Mesothelial cell of epicardium (in vitro differentiated cells): ENCODE data around the gene SPTBN5. TPM values are rescaled to one million over a fixed set of nuclear protein-coding genes. Genes with fewer than 3 reads are reported as not detected.

Experiments used
- DNase-seq, 2 experiments: peaks; one replicate each; pipeline ENCODE4 v3.0.0; 2021; ENCODE audit warnings: low spot score in 2 of 2; ENCODE audit not compliant: unreplicated experiment in 2 of 2
- H3K27ac Mint-ChIP-seq: 2 replicates; pipeline ENCODE4 v1.8.0; 2021; ENCODE audit warnings: mixed read lengths
- H3K27me3 Mint-ChIP-seq: 2 replicates; pipeline ENCODE4 v1.8.0; 2021; ENCODE audit warnings: low read depth, mixed read lengths
- H3K36me3 Mint-ChIP-seq: 2 replicates; pipeline ENCODE4 v1.8.0; 2021; ENCODE audit warnings: mixed read lengths
- H3K4me1 Mint-ChIP-seq: 2 replicates; pipeline ENCODE4 v1.8.0; 2021; ENCODE audit warnings: mixed read lengths
- H3K4me3 Mint-ChIP-seq: 2 replicates; pipeline ENCODE4 v1.8.0; 2021; ENCODE audit warnings: mild to moderate bottlenecking, moderate library complexity, mixed read lengths
- H3K9me3 Mint-ChIP-seq: 2 replicates; pipeline ENCODE4 v1.8.0; 2021; ENCODE audit warnings: mixed read lengths
- total RNA-seq: library from RNA; stranded (reverse); gene quantifications from 3 replicates; pipeline ENCODE4 v1.2.1, GENCODE V29; 2021
- TF ChIP-seq, protein P1 (sequence below): fragments of 200-600 bp; sonication (generic); IDR thresholded peaks from one replicate; pipeline ENCODE4 v1.5.0; 2021; ENCODE audit warnings: antibody characterized with exemption; ENCODE audit not compliant: unreplicated experiment

Gene SPTBN5
- total RNA-seq, 1 donor from 2014 or later: 2.7 TPM

DNA sequence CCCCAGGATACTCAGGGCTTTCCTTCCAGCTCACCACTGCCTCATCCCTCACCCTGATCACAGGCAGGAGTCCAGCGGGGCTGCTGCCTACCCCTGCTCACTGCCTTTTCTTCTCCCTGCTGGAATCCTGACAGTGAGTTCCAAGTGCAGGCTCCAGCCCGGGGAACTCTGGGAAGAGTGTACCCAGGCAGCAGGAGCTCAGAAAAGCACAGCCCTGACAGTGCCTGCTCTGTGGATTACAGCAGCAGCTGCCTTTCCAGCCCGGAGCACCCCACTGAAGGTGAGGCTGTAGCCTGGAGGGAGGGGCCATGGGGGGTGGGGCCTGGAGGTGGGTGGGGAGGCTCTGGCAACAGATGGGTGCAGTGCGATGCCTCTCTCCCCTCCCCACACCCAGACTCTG, 72.0 kb downstream of the SPTBN5 start:
- Mint-ChIP-seq H3K9me3 (no peaks in the 10 kb centered on the region), H3K36me3 (peaks cover 28% of the 10 kb centered on the region), H3K27me3 (no peaks in the 10 kb centered on the region), H3K4me3 (no peak overlapping the region), H3K27ac (no peak overlapping the region), H3K4me1 (no peaks in the 10 kb centered on the region)
- TF ChIP-seq, protein P1, sequence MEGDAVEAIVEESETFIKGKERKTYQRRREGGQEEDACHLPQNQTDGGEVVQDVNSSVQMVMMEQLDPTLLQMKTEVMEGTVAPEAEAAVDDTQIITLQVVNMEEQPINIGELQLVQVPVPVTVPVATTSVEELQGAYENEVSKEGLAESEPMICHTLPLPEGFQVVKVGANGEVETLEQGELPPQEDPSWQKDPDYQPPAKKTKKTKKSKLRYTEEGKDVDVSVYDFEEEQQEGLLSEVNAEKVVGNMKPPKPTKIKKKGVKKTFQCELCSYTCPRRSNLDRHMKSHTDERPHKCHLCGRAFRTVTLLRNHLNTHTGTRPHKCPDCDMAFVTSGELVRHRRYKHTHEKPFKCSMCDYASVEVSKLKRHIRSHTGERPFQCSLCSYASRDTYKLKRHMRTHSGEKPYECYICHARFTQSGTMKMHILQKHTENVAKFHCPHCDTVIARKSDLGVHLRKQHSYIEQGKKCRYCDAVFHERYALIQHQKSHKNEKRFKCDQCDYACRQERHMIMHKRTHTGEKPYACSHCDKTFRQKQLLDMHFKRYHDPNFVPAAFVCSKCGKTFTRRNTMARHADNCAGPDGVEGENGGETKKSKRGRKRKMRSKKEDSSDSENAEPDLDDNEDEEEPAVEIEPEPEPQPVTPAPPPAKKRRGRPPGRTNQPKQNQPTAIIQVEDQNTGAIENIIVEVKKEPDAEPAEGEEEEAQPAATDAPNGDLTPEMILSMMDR: no peak
- DNase-seq: no peak

DNA sequence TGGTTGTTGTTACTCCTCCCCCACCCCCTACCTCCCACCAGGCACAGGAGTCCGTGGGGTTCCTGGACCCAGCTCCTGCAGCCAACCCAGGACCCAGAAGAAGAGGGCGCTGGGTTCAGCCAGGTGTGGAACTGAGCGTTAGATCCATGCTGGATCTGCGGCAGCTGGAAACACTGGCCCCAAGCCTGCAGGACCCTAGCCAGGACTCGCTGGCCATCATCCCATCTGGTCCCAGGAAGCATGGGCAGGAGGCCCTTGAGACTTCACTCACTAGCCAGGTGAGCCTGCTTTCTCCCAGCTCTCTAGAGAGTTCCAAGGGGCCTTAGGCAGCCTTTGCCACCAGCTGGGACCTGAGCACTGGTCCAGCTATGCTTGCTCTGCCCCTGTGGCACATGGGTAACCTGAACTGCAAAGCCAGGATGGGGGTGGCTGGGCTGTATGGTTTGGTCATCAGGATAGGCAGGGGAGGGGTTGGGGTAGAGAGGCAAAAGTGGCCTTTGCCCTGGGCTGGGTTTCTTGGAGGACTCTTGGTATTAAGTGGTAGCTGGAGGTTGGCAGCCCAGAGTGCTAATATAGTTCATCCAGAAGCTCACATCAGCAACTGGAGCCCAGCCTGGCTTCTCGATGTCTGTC, 72.9 kb downstream of the SPTBN5 start:
- H3K4me3 Mint-ChIP-seq: no peak overlapping the region
- H3K4me1 Mint-ChIP-seq: no peaks in the 10 kb centered on the region
- H3K27ac Mint-ChIP-seq: no peak overlapping the region
- no peaks in the 10 kb centered on the region for H3K27me3 Mint-ChIP-seq
- TF ChIP-seq, protein P1: no peak
- DNase-seq: no peak
- H3K9me3 Mint-ChIP-seq: no peaks in the 10 kb centered on the region
- peaks cover 32% of the 10 kb centered on the region for H3K36me3 Mint-ChIP-seq

DNA sequence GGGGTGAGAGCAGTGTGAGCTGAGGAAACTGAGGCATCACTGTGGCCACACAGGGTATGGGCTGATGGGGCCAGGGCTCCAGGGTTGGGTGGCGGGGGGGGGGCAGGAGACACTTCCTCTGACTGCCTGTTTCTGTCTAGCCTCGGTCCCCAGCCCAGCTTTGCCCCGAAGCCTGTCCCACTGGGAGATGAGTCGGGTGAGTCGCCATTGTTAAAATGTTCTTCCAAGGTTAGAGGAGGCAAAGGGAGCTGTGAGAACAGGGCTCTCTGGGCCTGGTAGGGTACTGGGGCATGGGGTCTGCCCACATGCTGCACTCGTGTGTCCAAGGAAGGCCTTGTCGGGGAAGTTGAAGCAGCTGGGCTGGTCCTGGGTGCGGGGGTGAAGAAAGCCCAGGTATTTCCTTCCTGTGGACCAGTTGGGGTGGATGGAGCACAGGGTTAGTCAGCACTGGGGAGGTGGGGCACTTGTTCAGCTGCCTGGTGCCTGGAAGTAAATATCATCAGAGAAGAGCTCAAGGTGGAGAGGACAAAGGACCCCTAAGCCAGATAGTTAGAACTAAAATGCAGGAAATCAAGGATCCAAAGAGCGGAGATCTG, 74.3 kb downstream of the SPTBN5 start:
- Mint-ChIP-seq H3K27me3 (no peaks in the 10 kb centered on the region), H3K4me3 (no peak overlapping the region), H3K4me1 (no peaks in the 10 kb centered on the region), H3K36me3 (peaks cover 34% of the 10 kb centered on the region), H3K9me3 (no peaks in the 10 kb centered on the region), H3K27ac (no peak overlapping the region)
- TF ChIP-seq, protein P1: no peak
- no peak for DNase-seq

DNA sequence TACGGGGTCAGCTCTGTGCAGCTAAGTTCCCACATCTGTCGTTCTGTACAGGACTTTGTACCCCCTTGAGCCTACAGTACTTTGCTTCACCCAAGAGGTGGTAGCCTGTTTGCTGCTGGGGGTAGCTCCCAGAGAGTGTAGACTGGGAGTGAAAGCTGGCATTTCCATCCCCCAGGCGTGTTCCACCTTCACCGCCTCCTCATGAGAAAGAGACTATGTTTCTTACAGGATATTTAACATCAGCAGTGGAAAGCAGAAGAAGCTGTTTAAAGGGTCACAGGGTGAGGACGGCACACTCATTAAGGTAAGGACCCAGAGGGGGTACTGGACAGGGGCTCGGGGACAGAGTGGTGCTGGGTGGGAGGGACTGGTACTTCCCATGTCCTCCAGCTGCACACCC, 76.1 kb downstream of the SPTBN5 start:
- H3K27ac Mint-ChIP-seq: no peak overlapping the region
- H3K27me3 Mint-ChIP-seq: no peaks in the 10 kb centered on the region
- peaks cover 28% of the 10 kb centered on the region for H3K36me3 Mint-ChIP-seq
- no peaks in the 10 kb centered on the region for H3K9me3 Mint-ChIP-seq
- TF ChIP-seq, protein P1: no peak
- no peak overlapping the region for H3K4me3 Mint-ChIP-seq
- DNase-seq: no peak
- H3K4me1 Mint-ChIP-seq: no peaks in the 10 kb centered on the region

DNA sequence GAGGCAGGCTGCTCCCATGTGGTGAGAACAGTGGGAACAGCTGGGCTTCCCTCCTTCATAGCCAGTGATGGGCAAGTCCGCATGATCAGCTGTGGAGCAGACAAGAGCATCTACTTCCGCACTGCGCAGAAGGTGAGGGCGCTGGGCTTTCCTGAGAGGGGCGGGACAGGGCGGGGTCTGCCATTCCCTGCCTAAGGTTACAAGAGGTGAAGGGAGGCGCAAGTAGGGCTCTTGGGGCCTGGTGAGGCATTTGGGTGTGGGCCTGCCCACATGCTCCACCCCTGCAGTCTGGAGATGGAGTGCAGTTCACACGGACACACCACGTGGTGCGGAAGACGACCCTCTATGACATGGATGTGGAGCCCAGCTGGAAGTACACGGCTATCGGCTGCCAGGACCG, 76.5 kb downstream of the SPTBN5 start:
- Mint-ChIP-seq H3K4me3 (no peak overlapping the region), H3K36me3 (peaks cover 28% of the 10 kb centered on the region), H3K9me3 (no peaks in the 10 kb centered on the region), H3K27me3 (no peaks in the 10 kb centered on the region), H3K4me1 (no peaks in the 10 kb centered on the region), H3K27ac (no peak overlapping the region)
- TF ChIP-seq, protein P1: no peak
- DNase-seq: no peak
